H1 (cell line): Measurements from ENCODE around the gene SERPINB2. TPM values are rescaled to one million over a fixed set of nuclear protein-coding genes. Genes with fewer than 3 reads are reported as not detected.

Source experiments
- CBX8 ChIP-seq: fragments of 300-800, 300-1000 bp; sonication (generic); IDR thresholded peaks from 2 replicates; pipeline ENCODE4 v1.7.1; 2016; ENCODE audit warnings: low read depth, low read length, borderline replicate concordance
- CHD1 ChIP-seq: IDR thresholded peaks from 2 replicates; pipeline ENCODE4 v1.6.1; 2012; ENCODE audit warnings: low read depth, low read length, improper control_type of control experiment
- FOSL1 ChIP-seq: IDR thresholded peaks from 2 replicates; pipeline ENCODE4 v1.6.1; 2011; ENCODE audit warnings: mild to moderate bottlenecking, low read depth, low read length, moderate library complexity; ENCODE audit not compliant: insufficient read depth
- KDM5A ChIP-seq: fragments of 200-600 bp; IDR thresholded peaks from 2 replicates; pipeline ENCODE4 v1.7.1; 2012; ENCODE audit warnings: mild to moderate bottlenecking, low read length, inconsistent platforms, mixed read lengths
- RBBP5 ChIP-seq: IDR thresholded peaks from 2 replicates; pipeline ENCODE4 v1.7.1; 2012; ENCODE audit warnings: low read depth, mild to moderate bottlenecking, inconsistent platforms, low read length, moderate library complexity, borderline replicate concordance
- SIRT6 ChIP-seq: IDR thresholded peaks from one replicate; pipeline ENCODE4 v1.7.1; 2012; ENCODE audit warnings: low read length, inconsistent platforms
- polyA plus RNA-seq, 7 experiments: library from polyadenylated mRNA; depleted of rRNA in 3 of 7; stranded (reverse) in 5 of 7; unstranded in 2 of 7; fragments of >200 nt in 5 of 7; fragments of 200-250 nt in 2 of 7; gene quantifications; 1 replicate in 5 of 7; 2 replicates in 1 of 7; 4 replicates in 1 of 7; pipeline versions ENCODE4 v1.2.1 to v1.2.3, GENCODE V29; 2011 to 2013; ENCODE audit warnings: missing spikeins in 2 of 7, mixed read lengths in 2 of 7
- total RNA-seq: library from RNA; stranded (reverse); fragmentation: NEBNext Ultra II Directional; extraction: Animal tissue kit (Norgen Biotek cat#: 25700); gene quantifications from 2 replicates; pipeline ENCODE4 v1.2.1, GENCODE V29; 2021
- TF ChIP-seq, protein P1 (sequence below): fragments of 300-600 bp; sonication (generic); IDR thresholded peaks from 2 replicates; pipeline ENCODE4 v1.7.1; 2012; ENCODE audit warnings: low read length, moderate library complexity, mild to moderate bottlenecking, inconsistent platforms; ENCODE audit not compliant: insufficient replicate concordance

Gene SERPINB2
- total and polyA plus RNA-seq, 2 of the 8 experiments (the other 6 are each of a cell fraction or from before 2014, with no cell fraction given): not detected

DNA sequence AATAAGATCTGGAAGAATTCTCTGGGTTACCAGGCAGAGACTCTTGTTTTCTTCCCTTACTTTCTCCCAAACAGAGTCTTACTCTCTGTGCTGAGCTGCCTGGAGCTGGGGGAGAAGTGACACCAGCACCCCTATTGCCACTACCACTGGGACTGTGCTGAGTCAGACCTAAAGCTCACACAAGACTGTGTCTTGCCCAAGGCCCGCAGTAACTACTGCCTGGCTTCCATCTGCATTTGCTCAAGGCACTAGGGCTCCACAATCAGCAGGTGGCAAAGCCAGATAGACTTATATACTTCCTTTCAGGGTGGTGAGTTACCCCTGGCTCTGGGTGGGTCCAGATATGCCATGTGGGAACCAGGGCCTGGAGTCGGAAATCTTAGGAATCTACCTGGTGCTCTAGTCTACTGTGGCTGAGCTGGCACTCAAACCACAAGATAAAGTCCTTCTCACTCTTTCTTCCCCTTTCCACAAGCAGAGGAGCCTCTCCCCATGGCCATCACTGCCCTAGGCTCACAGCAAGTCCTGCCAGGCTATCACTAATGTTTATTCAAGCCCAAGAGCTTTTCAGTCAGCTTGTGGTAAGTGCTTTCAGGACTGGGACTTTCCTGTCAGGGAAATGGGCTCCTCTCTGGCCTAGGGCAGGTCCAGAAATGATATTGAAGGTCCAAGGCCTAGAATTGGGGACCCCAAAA lies 27.6 kb upstream of the SERPINB2 start (continued):
- TF ChIP-seq, protein P1, sequence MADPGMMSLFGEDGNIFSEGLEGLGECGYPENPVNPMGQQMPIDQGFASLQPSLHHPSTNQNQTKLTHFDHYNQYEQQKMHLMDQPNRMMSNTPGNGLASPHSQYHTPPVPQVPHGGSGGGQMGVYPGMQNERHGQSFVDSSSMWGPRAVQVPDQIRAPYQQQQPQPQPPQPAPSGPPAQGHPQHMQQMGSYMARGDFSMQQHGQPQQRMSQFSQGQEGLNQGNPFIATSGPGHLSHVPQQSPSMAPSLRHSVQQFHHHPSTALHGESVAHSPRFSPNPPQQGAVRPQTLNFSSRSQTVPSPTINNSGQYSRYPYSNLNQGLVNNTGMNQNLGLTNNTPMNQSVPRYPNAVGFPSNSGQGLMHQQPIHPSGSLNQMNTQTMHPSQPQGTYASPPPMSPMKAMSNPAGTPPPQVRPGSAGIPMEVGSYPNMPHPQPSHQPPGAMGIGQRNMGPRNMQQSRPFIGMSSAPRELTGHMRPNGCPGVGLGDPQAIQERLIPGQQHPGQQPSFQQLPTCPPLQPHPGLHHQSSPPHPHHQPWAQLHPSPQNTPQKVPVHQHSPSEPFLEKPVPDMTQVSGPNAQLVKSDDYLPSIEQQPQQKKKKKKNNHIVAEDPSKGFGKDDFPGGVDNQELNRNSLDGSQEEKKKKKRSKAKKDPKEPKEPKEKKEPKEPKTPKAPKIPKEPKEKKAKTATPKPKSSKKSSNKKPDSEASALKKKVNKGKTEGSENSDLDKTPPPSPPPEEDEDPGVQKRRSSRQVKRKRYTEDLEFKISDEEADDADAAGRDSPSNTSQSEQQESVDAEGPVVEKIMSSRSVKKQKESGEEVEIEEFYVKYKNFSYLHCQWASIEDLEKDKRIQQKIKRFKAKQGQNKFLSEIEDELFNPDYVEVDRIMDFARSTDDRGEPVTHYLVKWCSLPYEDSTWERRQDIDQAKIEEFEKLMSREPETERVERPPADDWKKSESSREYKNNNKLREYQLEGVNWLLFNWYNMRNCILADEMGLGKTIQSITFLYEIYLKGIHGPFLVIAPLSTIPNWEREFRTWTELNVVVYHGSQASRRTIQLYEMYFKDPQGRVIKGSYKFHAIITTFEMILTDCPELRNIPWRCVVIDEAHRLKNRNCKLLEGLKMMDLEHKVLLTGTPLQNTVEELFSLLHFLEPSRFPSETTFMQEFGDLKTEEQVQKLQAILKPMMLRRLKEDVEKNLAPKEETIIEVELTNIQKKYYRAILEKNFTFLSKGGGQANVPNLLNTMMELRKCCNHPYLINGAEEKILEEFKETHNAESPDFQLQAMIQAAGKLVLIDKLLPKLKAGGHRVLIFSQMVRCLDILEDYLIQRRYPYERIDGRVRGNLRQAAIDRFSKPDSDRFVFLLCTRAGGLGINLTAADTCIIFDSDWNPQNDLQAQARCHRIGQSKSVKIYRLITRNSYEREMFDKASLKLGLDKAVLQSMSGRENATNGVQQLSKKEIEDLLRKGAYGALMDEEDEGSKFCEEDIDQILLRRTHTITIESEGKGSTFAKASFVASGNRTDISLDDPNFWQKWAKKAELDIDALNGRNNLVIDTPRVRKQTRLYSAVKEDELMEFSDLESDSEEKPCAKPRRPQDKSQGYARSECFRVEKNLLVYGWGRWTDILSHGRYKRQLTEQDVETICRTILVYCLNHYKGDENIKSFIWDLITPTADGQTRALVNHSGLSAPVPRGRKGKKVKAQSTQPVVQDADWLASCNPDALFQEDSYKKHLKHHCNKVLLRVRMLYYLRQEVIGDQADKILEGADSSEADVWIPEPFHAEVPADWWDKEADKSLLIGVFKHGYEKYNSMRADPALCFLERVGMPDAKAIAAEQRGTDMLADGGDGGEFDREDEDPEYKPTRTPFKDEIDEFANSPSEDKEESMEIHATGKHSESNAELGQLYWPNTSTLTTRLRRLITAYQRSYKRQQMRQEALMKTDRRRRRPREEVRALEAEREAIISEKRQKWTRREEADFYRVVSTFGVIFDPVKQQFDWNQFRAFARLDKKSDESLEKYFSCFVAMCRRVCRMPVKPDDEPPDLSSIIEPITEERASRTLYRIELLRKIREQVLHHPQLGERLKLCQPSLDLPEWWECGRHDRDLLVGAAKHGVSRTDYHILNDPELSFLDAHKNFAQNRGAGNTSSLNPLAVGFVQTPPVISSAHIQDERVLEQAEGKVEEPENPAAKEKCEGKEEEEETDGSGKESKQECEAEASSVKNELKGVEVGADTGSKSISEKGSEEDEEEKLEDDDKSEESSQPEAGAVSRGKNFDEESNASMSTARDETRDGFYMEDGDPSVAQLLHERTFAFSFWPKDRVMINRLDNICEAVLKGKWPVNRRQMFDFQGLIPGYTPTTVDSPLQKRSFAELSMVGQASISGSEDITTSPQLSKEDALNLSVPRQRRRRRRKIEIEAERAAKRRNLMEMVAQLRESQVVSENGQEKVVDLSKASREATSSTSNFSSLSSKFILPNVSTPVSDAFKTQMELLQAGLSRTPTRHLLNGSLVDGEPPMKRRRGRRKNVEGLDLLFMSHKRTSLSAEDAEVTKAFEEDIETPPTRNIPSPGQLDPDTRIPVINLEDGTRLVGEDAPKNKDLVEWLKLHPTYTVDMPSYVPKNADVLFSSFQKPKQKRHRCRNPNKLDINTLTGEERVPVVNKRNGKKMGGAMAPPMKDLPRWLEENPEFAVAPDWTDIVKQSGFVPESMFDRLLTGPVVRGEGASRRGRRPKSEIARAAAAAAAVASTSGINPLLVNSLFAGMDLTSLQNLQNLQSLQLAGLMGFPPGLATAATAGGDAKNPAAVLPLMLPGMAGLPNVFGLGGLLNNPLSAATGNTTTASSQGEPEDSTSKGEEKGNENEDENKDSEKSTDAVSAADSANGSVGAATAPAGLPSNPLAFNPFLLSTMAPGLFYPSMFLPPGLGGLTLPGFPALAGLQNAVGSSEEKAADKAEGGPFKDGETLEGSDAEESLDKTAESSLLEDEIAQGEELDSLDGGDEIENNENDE: no peak
- TF ChIP-seq KDM5A: no peak
- no peak for TF ChIP-seq FOSL1
- TF ChIP-seq CBX8: no peak
- no peak for TF ChIP-seq CHD1
- TF ChIP-seq RBBP5: no peak
- no peak for TF ChIP-seq SIRT6
